Duodenal mucosa (tissue), 2 donors: Measurements from ENCODE around the gene AJUBA.
A peak's percentile ranks its signal among the peaks of the same experiment; 100 is the strongest.

Experiments used
- H3K27ac ChIP-seq: one replicate; pipeline ENCODE4 v1.7.0; 2013; ENCODE audit warnings: low read depth, low read length
- H3K27me3 ChIP-seq, 2 donors: one replicate each; pipeline ENCODE4 v1.7.0; 2013; ENCODE audit warnings: low read length in 2 of 2, control low read depth in 1 of 2; ENCODE audit not compliant: insufficient read depth in 2 of 2, control insufficient read depth in 1 of 2
- H3K36me3 ChIP-seq, 2 donors: one replicate each; pipeline ENCODE4 v1.7.0; 2013; ENCODE audit warnings: low read length in 2 of 2, control low read depth in 1 of 2; ENCODE audit not compliant: insufficient read depth in 2 of 2, control insufficient read depth in 1 of 2
- H3K4me1 ChIP-seq, 2 donors: one replicate each; pipeline ENCODE4 v1.7.0; 2013; ENCODE audit warnings: low read length in 2 of 2, control low read depth in 1 of 2; ENCODE audit not compliant: insufficient read depth in 2 of 2, control insufficient read depth in 1 of 2
- H3K4me3 ChIP-seq, 2 donors: one replicate each; pipeline ENCODE4 v1.7.0; 2013; ENCODE audit warnings: low read length in 2 of 2, low read depth in 1 of 2
- H3K9ac ChIP-seq, 2 donors: one replicate each; pipeline ENCODE4 v1.7.0; 2013; ENCODE audit warnings: low read length in 2 of 2, low read depth in 1 of 2
- H3K9me3 ChIP-seq, 2 donors: one replicate each; pipeline ENCODE4 v1.7.0; 2013; ENCODE audit warnings: low read length in 2 of 2, control low read depth in 1 of 2; ENCODE audit not compliant: control insufficient read depth in 1 of 2

Gene AJUBA

DNA sequence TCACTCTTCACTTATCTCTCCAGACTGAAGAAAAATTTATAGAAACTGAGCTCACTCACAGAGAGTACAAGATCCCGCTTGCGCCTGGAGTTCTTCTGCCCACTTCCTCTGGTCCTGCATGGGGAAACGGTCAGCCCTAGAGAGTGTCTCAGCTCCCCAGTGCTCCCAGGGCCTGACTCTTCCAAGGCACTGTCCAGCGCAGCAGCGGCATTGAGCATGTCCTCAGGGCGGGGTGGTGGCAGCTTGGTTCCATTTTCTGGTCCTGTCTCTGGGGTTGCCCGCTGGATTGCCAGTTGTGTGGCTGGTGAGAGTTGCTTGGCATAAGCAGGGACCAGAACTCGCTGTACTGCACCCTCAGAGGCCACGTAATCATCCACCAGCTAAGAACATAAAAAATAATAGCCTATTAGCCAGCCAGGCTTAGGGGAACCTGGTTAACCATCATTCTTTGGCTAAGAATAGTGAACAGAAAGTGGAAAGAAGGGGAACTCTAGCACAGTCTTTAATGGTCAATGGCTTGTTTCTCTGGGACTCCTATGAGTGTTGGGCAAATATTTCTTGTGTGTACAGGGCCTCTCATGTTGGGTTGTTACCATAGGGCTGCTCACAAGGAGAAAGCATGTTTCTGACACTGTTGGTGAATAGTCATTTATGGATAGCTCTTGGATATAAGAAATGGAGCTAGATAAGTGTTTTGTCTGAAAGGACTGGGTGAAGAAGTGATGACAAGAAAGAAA is 13.7 kb upstream of the AJUBA start:
- no peak overlapping the region for H3K9ac ChIP-seq
- no peaks in the 10 kb centered on the region for H3K27me3 ChIP-seq
- no peaks in the 10 kb centered on the region for H3K4me1 ChIP-seq
- H3K9me3 ChIP-seq: no peaks in the 10 kb centered on the region
- H3K4me3 ChIP-seq: no peak overlapping the region
- H3K36me3 ChIP-seq: peaks cover 0 to 4% of the 10 kb centered on the region in 2 donors
- no peak overlapping the region for H3K27ac ChIP-seq

DNA sequence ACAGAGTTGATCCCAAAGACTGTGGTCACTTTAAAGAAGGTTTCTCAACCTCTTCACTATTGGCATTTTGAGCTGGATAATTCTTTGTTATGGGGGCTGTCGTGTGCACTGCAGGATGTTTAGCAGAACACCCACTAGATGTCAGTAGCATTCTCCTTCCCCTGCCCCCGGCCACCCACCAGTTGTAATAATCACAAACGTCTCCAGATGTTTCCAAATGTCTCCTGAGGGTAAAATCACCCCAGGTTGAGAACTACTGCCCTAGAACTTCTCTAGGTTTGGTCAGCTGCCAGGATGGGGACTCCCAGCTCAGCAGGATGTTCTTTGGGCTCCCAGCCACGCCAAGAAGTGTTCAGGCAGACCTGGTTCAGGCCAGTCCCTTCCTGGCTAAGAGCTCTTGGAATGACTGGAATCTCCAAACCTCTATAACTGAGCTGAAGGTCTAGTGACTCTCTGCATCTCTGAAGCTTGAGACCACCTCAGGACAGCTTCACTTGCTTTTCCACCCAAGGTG is 12.5 kb upstream of the AJUBA start:
- Histone ChIP-seq H3K36me3 (peaks cover 0 to 4% of the 10 kb centered on the region in 2 donors), H3K9me3 (no peaks in the 10 kb centered on the region), H3K4me1 (no peaks in the 10 kb centered on the region), H3K9ac (no peak overlapping the region), H3K27me3 (no peaks in the 10 kb centered on the region), H3K4me3 (no peak overlapping the region), H3K27ac (no peak overlapping the region)

DNA sequence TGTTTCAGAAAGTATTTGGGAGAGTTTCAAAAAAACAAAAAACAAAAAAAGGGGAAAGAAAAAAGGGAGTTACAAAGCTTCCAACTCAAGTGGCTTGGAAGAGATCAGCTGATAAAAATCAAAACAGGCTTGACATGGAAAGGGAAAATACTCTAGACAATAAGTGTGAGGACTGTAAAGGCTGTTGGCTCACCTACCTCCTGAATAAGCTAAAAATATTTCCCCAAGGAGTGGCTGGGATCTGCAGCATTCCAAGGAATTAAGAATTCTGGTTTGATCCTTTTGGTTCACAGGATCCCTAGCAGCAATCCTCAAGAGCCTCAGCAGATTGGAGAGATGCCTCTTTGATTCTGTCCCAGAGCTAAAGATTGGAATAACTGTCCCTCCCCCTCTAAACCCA is 11.2 kb upstream of the AJUBA start:
- no peaks in the 10 kb centered on the region for H3K4me1 ChIP-seq
- H3K4me3 ChIP-seq: no peak overlapping the region
- H3K9me3 ChIP-seq: no peaks in the 10 kb centered on the region
- H3K27me3 ChIP-seq: no peaks in the 10 kb centered on the region
- H3K36me3 ChIP-seq: peaks cover 0 to 4% of the 10 kb centered on the region in 2 donors
- H3K9ac ChIP-seq: no peak overlapping the region
- no peak overlapping the region for H3K27ac ChIP-seq

DNA sequence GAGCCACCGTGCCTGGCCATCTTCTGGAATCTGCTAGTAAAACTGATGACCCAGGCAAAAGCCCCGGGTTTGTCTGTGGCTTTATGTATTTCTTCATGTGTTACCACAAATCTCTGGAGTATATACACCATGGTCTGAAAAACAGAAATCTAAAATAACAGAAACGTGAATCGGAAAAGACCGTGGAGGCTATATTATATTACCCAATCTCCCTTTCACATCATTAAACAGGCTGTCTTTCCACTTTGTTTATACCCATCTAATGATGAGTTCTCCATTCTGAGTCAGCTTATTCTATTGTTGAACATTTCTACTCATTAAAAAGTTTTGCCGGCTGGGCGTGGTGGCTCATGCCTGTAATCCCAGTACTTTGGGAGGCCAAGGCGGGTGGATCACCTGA is 9.5 kb upstream of the AJUBA start:
- H3K27ac ChIP-seq: no peak overlapping the region
- no peak overlapping the region for H3K9ac ChIP-seq
- peaks cover 0 to 10% of the 10 kb centered on the region in 2 donors for H3K36me3 ChIP-seq
- no peaks in the 10 kb centered on the region for H3K4me1 ChIP-seq
- H3K27me3 ChIP-seq: no peaks in the 10 kb centered on the region
- no peak overlapping the region for H3K4me3 ChIP-seq
- no peaks in the 10 kb centered on the region for H3K9me3 ChIP-seq

DNA sequence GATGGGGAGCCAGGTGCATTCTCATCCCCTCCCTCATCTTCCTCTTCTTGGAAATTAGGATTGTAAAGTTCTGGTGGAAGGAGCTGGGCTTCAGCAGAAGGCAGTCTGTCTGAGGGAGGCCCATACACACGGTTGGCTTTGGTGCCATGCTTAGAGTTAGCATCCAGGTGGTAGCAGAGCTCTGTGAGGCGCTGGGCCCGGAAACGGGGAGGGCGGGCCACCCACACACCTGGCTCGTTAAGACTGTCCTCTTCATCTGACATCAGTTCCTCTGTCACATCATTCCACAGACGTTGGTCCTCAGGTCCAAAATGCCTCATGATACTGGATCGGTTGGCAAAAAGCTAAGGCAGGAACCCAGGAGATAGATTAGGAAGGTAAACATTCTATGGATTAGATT is 4.9 kb upstream of the AJUBA start:
- no peak overlapping the region for H3K27ac ChIP-seq
- H3K36me3 ChIP-seq: peaks cover 0 to 6% of the 10 kb centered on the region in 2 donors
- no peak overlapping the region for H3K4me3 ChIP-seq
- H3K9ac ChIP-seq: no peak overlapping the region
- H3K4me1 ChIP-seq: peaks cover 7% of the 10 kb centered on the region in 2 donors
- no peaks in the 10 kb centered on the region for H3K9me3 ChIP-seq
- H3K27me3 ChIP-seq: no peaks in the 10 kb centered on the region

DNA sequence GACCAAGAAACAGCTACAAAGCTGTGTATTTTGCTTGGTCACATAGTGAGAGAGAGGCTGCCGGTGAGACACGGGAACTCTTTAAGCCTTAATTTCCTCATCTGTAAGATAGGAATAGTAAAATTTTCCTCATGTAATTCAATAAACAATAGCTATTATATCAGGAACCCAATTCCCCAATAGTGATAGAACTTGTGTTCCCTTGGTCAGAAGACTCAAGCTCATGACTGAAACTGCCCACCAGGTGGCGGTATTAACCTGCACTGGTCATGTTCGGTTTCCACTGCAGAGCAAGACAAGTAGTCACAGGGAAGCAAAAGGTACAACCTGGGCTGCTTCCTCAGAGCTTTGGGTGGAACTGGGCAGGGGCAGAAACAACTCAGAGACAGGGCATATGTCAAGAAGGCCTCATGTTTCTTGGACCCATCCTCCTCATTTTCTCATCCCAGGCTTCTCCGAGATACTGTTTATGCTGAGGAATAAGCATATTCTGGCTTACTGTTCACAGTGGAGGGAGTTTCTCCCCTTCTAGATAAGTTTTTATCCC is 4.2 kb upstream of the AJUBA start:
- Histone ChIP-seq H3K36me3 (peaks cover 0 to 6% of the 10 kb centered on the region in 2 donors), H3K4me1 (peaks cover 7 to 12% of the 10 kb centered on the region in 2 donors), H3K9me3 (no peaks in the 10 kb centered on the region), H3K27ac (no peak overlapping the region), H3K4me3 (no peak overlapping the region), H3K27me3 (peaks cover 3 to 4% of the 10 kb centered on the region in 2 donors), H3K9ac (no peak overlapping the region)

DNA sequence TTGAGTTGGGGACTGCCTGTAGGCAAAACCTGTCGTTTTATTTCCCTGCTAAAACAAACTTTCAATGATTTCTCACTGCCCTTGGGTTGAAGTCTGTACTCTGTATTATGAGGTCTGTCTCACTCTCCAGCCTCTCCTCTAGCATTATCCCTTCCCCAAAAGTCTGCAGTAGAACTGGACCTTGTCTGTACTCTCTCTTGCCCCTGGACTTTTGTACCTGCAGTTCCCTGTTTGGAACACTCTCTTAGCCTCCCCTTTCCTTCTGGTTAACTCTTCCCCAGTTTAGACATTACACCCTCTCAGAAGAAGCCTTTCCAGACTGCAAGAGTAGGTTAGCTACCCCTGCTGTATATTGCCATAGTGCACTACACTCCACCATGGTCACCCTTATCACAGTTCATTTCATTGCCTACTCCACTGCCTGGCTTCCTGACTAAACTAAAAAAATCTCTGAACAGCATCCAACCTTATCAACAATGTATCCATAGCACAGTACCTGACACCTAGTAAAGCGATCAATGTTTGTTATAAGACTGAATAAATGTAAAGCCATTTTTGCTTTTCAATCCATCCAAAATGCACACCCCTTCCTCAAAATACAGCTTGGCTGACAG is 3.6 kb upstream of the AJUBA start:
- Histone ChIP-seq H3K4me1 (peaks cover 7 to 12% of the 10 kb centered on the region in 2 donors), H3K27ac (no peak overlapping the region), H3K36me3 (peaks cover 0 to 6% of the 10 kb centered on the region in 2 donors), H3K9ac (no peak overlapping the region), H3K27me3 (peaks cover 6 to 10% of the 10 kb centered on the region in 2 donors), H3K9me3 (no peaks in the 10 kb centered on the region), H3K4me3 (no peak overlapping the region)

DNA sequence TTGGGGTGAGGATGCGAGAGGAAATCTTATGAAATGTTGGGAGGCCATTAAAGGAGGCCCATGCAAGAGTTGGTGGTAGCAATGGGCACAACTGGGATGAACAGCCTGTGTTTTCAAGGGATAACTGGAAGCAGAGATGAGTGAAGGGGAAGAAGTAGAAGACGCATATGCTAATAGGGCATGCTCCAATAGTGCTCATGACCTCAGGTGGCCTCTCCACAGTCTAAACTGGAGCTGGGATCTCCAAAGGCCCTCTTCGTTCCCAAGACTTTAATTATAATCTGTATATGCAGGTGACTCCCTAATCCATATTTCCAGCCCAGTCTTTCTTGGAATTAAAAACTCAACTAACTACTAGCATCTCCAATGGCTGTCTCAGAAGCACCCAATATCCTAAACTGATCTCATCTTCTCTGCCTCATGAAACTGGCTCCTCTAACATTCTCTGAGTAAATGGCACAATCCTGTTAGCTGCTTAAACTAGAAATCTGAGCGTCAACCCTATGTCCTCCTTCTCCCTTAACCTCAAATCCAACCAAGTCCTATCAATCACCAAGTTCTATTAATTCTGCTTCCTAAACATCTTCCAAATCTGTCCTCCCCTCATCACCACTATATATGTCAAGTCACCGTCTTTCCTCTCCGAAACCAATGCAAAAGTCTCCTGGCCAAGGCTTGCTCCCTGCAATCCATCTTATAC is 2.8 kb upstream of the AJUBA start:
- H3K36me3 ChIP-seq: peaks cover 0 to 6% of the 10 kb centered on the region in 2 donors
- H3K4me3 ChIP-seq: no peak overlapping the region
- H3K9me3 ChIP-seq: no peaks in the 10 kb centered on the region
- no peak overlapping the region for H3K27ac ChIP-seq
- H3K9ac ChIP-seq: no peak overlapping the region
- peaks cover 13 to 16% of the 10 kb centered on the region in 2 donors for H3K4me1 ChIP-seq
- H3K27me3 ChIP-seq: peaks cover 6 to 12% of the 10 kb centered on the region in 2 donors

DNA sequence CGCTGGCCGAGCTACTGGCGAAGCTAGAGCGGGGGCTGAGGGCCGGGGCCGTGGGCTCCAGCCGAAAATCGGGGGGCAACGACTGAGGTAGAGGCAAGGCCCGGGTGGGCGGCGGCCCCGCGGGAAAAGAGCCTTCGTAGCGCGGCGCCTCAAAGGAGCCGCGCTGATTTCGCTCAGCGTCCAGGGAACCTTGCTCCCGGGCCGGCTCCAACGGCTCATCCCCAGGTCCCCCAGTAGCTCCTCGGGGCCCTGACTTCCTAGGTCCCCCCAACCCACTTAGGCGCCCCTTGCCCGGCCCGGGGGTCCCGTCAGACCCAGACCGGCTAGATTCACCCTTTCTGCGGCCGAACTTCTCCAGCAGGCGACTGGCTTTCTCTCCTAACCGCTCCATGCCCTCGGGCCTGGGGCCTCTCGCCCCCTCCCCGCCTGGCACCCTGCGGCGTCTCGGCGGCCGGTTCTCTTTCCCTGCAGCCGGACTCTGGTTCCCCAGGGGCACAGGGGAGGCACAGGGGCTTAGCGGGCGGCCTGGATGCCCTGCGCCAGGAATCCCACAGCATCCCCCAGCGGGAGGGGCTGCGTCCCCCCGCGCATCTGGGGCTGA is 375 bp downstream of the AJUBA start:
- Histone ChIP-seq H3K36me3 (peaks cover 0 to under 1% of the 10 kb centered on the region in 2 donors), H3K9ac (peak overlapping the region; percentile 24 to 51), H3K27ac (peak overlapping the region; percentile 27), H3K27me3 (peaks cover 6 to 12% of the 10 kb centered on the region in 2 donors), H3K4me1 (peaks cover 40 to 44% of the 10 kb centered on the region in 2 donors), H3K9me3 (no peaks in the 10 kb centered on the region), H3K4me3 (peak overlapping the region; percentile 72 to 95)
